ENCODE results near the gene NCAM2. TPM values are rescaled to one million over a fixed set of nuclear protein-coding genes. Genes with fewer than 3 reads are reported as not detected.

NCAM2 gene
- total and polyA plus RNA-seq, 2 of the 4 experiments (the other 2 are of a cell fraction): 2.7 to 5.0 TPM

DNA sequence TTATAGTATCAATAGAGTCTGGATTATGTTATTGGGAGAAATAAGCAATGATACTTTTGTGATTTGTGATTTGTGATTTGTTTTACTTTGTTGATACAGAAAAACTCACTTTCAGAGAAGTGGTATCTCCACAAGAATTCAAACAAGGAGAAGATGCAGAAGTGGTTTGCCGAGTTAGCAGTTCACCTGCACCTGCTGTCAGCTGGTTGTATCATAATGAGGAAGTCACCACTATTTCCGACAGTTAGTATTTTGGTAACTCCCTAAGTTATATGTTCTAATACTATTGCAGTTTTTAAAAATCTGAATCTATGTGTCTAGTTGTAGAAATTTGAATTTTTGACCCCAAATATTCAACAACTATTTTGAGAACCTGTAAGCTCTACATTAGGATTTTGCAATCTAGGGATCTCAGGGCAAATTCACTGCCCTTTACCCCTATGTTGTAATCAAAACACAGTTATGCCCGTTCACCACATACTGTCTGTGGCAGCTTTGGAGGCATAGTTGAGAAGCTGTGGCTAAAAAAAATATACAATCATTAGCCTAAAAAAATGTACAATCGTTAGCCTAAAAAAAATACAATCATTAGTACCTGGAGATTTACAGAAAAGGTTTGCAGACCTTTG is 288.1 kb downstream of the NCAM2 start:
- no peak overlapping the region for H4K91ac ChIP-seq (ENCODE audit: insufficient read depth, low read depth, low read length)
- H4K8ac ChIP-seq (ENCODE audit: low read depth in 2 of 2, low read length in 2 of 2): no peak overlapping the region
- H3K9me3 ChIP-seq (ENCODE audit: control insufficient read depth, insufficient read depth, low read length): no peaks in the 10 kb centered on the region
- no peak overlapping the region for H3K56ac ChIP-seq (ENCODE audit: extremely low read depth, insufficient read depth, low read length)
- BruUV-seq (replicated peaks): no TSS peak
- H3K4me2 ChIP-seq (ENCODE audit: low read depth, low read length): no peak overlapping the region
- no peak overlapping the region for H3K23ac ChIP-seq (ENCODE audit: low read depth, low read length)
- ATAC-seq (ENCODE audit: low read depth) (no peak), DNase-seq (no peak)
- no peak overlapping the region for H3K18ac ChIP-seq (ENCODE audit: low read depth, low read length)
- TF ChIP-seq BHLHE40 (IDR thresholded peaks at IDR 0.05; ENCODE audit: low read depth, low read length) (no peak), CEBPB (IDR thresholded peaks at IDR 0.05; ENCODE audit: low read depth, low read length) (no peak), NFE2L2 (IDR thresholded peaks at IDR 0.05; ENCODE audit: low read depth, low read length) (no peak), MXI1 (IDR thresholded peaks at IDR 0.05; ENCODE audit: borderline replicate concordance, low read depth, low read length) (no peak), CHD1 (IDR thresholded peaks at IDR 0.05; ENCODE audit: low read depth, low read length) (no peak), RCOR1 (IDR thresholded peaks at IDR 0.05; ENCODE audit: insufficient replicate concordance, low read length) (no peak)
- TF ChIP-seq, protein P1, sequence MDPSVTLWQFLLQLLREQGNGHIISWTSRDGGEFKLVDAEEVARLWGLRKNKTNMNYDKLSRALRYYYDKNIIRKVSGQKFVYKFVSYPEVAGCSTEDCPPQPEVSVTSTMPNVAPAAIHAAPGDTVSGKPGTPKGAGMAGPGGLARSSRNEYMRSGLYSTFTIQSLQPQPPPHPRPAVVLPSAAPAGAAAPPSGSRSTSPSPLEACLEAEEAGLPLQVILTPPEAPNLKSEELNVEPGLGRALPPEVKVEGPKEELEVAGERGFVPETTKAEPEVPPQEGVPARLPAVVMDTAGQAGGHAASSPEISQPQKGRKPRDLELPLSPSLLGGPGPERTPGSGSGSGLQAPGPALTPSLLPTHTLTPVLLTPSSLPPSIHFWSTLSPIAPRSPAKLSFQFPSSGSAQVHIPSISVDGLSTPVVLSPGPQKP (IDR thresholded peaks at IDR 0.05; ENCODE audit: borderline replicate concordance, low read depth, low read length): no peak
- H3K79me1 ChIP-seq (ENCODE audit: low read depth in 1 of 2, low read length in 2 of 2): no peaks in the 10 kb centered on the region
- POLR2A ChIA-PET (ENCODE audit: unreplicated experiment): no interaction called here
- dilution Hi-C loops (cut with HindIII; ENCODE audit: low sequenced_read_pairs, unreplicated experiment): no loop called here
- H2AK5ac ChIP-seq (ENCODE audit: low read depth, low read length): no peak overlapping the region
- CTCF ChIA-PET: no interaction called here
- H3K36me3 ChIP-seq (ENCODE audit: control insufficient read depth, insufficient read depth, low read length): no peaks in the 10 kb centered on the region
- no peak overlapping the region for H3K9ac ChIP-seq (ENCODE audit: low read depth, low read length)
- intact Hi-C loops (cut with micrococcal nuclease): no loop called here
- H4K20me1 ChIP-seq (ENCODE audit: insufficient read depth, low read length): no peaks in the 10 kb centered on the region
- no peak overlapping the region for H2AK9ac ChIP-seq (replicated peaks; ENCODE audit: low read depth, low read length, poor library complexity)
- in situ Hi-C loops (cut with MboI; ENCODE audit: low sequenced_read_pairs): no loop called here
- no peak overlapping the region for H2BK120ac ChIP-seq (ENCODE audit: low read depth, low read length)
- no peaks in the 10 kb centered on the region for H3K27me3 ChIP-seq (ENCODE audit: control insufficient read depth, insufficient read depth, low read length)
- H3K4me1 ChIP-seq (ENCODE audit: control insufficient read depth, insufficient read depth, low read length): no peaks in the 10 kb centered on the region
- no peak overlapping the region for H3K27ac ChIP-seq (ENCODE audit: insufficient read depth, low read length)
- WGBS, 2 experiments (ENCODE audit: extremely low coverage in 2 of 2, insufficient read length in 1 of 2): no CpG with 5 or more reads among the region's 4 CpGs
- H3K4me3 ChIP-seq (ENCODE audit: insufficient read depth, low read depth, low read length): no peak overlapping the region
- H2BK5ac ChIP-seq (ENCODE audit: low read depth, low read length, poor library complexity, severe bottlenecking): no peak overlapping the region
- no peak overlapping the region for H2AFZ ChIP-seq (replicated peaks; ENCODE audit: low read length, poor library complexity)
- no peak overlapping the region for H4K5ac ChIP-seq (ENCODE audit: low read depth, low read length)
- no peak overlapping the region for H2BK20ac ChIP-seq (ENCODE audit: low read depth, low read length)
- no peak overlapping the region for H3K14ac ChIP-seq (replicated peaks; ENCODE audit: low read depth, low read length)
- no peak overlapping the region for H3K4ac ChIP-seq (ENCODE audit: low read depth, low read length)
- H3K9me1 ChIP-seq (ENCODE audit: insufficient read depth, low read length): no peaks in the 10 kb centered on the region; the same call in 1 of the 2 replicates
- H2BK15ac ChIP-seq (ENCODE audit: low read depth, low read length): no peak overlapping the region
